GM19455 (cell line): ENCODE data around the gene NUDT7.

Experiments used
- ATAC-seq: cut with Tn5 transposase; IDR thresholded peaks from one replicate; pipeline ENCODE4 v1.9.1; 2021; ENCODE audit not compliant: unreplicated experiment

The NUDT7 gene

GRCh38 chr16:77775911-77776909 is 53.9 kb downstream of the NUDT7 start:
- no peak for ATAC-seq

- ATAC-seq = no peak
These were observed 55.4 kb downstream of the NUDT7 start for GRCh38 chr16:77777745-77778144.

- no peak for ATAC-seq
These were observed 58.1 kb downstream of the NUDT7 start for GRCh38 chr16:77780378-77780837.

- ATAC-seq = no peak
These were observed 58.8 kb downstream of the NUDT7 start for GRCh38 chr16:77781091-77781490.

GRCh38 chr16:77782694-77783093 is 60.4 kb downstream of the NUDT7 start:
- no peak for ATAC-seq

GRCh38 chr16:77784441-77785372 is 62.4 kb downstream of the NUDT7 start:
- ATAC-seq = no peak

GRCh38 chr16:77785373-77785764 is 63.1 kb downstream of the NUDT7 start:
- no peak for ATAC-seq

- no peak for ATAC-seq
These were observed 64.0 kb downstream of the NUDT7 start for GRCh38 chr16:77786186-77786847.

GRCh38 chr16:77787452-77787851 is 65.1 kb downstream of the NUDT7 start:
- ATAC-seq = no peak

GRCh38 chr16:77788181-77789084 is 66.1 kb downstream of the NUDT7 start, which contains the start of gene VAT1L:
Gene VAT1L (plus strand): TSS chr16:77788564. CDS start chr16:77788683, 119 bp downstream.
- ATAC-seq = no peak

- no peak for ATAC-seq
These were observed 67.0 kb downstream of the NUDT7 start for GRCh38 chr16:77789085-77790008.

GRCh38 chr16:77790009-77790372 is 67.7 kb downstream of the NUDT7 start:
- ATAC-seq = no peak

- no peak for ATAC-seq
These were observed 68.6 kb downstream of the NUDT7 start for GRCh38 chr16:77790912-77791311.
